GM12892 (cell line): ENCODE results near the gene CATSPERB.

Experiments
- POLR2A ChIP-seq: IDR thresholded peaks from 2 replicates; pipeline ENCODE4 v1.6.1; 2011; ENCODE audit warnings: low read depth, low read length, control low read depth
- TAF1 ChIP-seq: IDR thresholded peaks from 2 replicates; pipeline ENCODE4 v1.6.1; 2011; ENCODE audit warnings: low read depth, mild to moderate bottlenecking, control low read depth, low read length, borderline replicate concordance

DNA sequence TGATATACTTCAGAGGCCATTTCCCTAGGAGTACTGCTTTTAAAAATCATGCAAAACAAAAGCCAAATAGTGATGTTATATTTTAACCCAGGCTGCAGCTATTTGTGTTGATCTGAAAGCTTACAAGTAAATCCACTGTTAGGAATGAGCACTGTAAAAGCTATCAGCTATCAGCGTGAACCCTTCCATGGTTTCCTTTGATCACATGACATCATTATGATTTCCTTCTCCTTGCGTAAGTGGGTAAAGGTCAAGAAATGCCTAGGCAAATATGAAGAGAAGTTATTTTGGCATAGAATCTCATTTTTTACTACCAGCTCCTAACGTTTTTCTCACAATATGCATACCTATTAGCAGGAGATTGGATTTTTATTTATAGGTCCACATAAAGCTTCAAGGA, 48.6 kb upstream of the CATSPERB start:
- TF ChIP-seq POLR2A (no peak), TAF1 (no peak)
